Neural cell (in vitro differentiated cells): ENCODE data around the gene TAC4. TPM values are rescaled to one million over a fixed set of nuclear protein-coding genes. Genes with fewer than 3 reads are reported as not detected.

Experiments
- H2AFZ ChIP-seq: fragments of 200-600, 300-800 bp; sonication (generic), shearing (Covaris generic); 2 replicates; pipeline ENCODE4 v1.6.0; 2014; ENCODE audit warnings: low read depth, mild to moderate bottlenecking, antibody characterized with exemption, low read length, moderate library complexity
- H3F3A ChIP-seq: fragments of 200-600 bp; shearing (Covaris generic); 2 replicates; pipeline ENCODE4 v1.6.1; 2016; ENCODE audit warnings: mild to moderate bottlenecking, moderate library complexity, mixed read lengths, antibody characterized with exemption, low read length; ENCODE audit not compliant: insufficient read depth, poor library complexity, severe bottlenecking
- H3K27ac ChIP-seq: fragments of 200-600, 300-800 bp; sonication (generic), shearing (Covaris generic); 2 replicates; pipeline ENCODE4 v1.5.1; 2014; ENCODE audit warnings: mild to moderate bottlenecking, low read length, moderate library complexity
- H3K27me3 ChIP-seq: fragments of 300-800, 200-600 bp; sonication (generic), shearing (Covaris generic); 2 replicates; pipeline ENCODE4 v1.6.0; 2014; ENCODE audit warnings: mild to moderate bottlenecking, low read depth, low read length, moderate library complexity; ENCODE audit not compliant: insufficient read depth
- H3K36me3 ChIP-seq: fragments of 300-800, 200-600 bp; sonication (generic), shearing (Covaris generic); 2 replicates; pipeline ENCODE4 v1.5.1; 2014; ENCODE audit warnings: mild to moderate bottlenecking, antibody characterized with exemption, low read length, moderate library complexity; ENCODE audit not compliant: insufficient read depth
- H3K4me2 ChIP-seq: fragments of 300-800, 200-600 bp; sonication (generic), shearing (Covaris generic); 2 replicates; pipeline ENCODE4 v1.6.0; 2014; ENCODE audit warnings: mild to moderate bottlenecking, low read length
- H3K4me3 ChIP-seq: fragments of 300-800, 200-600 bp; sonication (generic), shearing (Covaris generic); 2 replicates; pipeline ENCODE4 v1.5.1; 2014; ENCODE audit warnings: mild to moderate bottlenecking, low read length, moderate library complexity
- H3K79me2 ChIP-seq: fragments of 200-600 bp; shearing (Covaris generic); replicated peaks from 2 replicates; pipeline ENCODE4 v1.6.0; 2014; ENCODE audit warnings: mild to moderate bottlenecking, low read length, moderate library complexity; ENCODE audit not compliant: insufficient read depth
- H3K9ac ChIP-seq: fragments of 300-800, 200-600 bp; sonication (generic), shearing (Covaris generic); 2 replicates; pipeline ENCODE4 v1.6.1; 2016; ENCODE audit warnings: mild to moderate bottlenecking, low read length, mixed read lengths
- H3K9me2 ChIP-seq: fragments of 200-600 bp; shearing (Covaris generic); 2 replicates; pipeline ENCODE4 v1.6.1; 2016; ENCODE audit warnings: mild to moderate bottlenecking, low read length, mixed read lengths; ENCODE audit not compliant: insufficient read depth
- H3K9me3 ChIP-seq: fragments of 200-600, 300-800 bp; sonication (generic), shearing (Covaris generic); 2 replicates; pipeline ENCODE4 v1.6.1; 2016; ENCODE audit warnings: mild to moderate bottlenecking, mixed run types, low read length, moderate library complexity, mixed read lengths
- H4K20me1 ChIP-seq: fragments of 200-600 bp; shearing (Covaris generic); 2 replicates; pipeline ENCODE4 v1.6.1; 2016; ENCODE audit warnings: mild to moderate bottlenecking, mixed run types; ENCODE audit not compliant: insufficient read depth
- CTCF ChIP-seq: fragments of 450-650 bp; IDR thresholded peaks from 2 replicates; pipeline ENCODE4 v1.5.1; 2014; ENCODE audit warnings: antibody characterized with exemption, mild to moderate bottlenecking, moderate library complexity; ENCODE audit not compliant: poor library complexity, severe bottlenecking
- EP300 ChIP-seq: fragments of 450-650 bp; conservative IDR thresholded peaks from 2 replicates; pipeline ENCODE4 v1.6.1; 2014; ENCODE audit warnings: antibody characterized with exemption, mild to moderate bottlenecking, moderate library complexity; ENCODE audit not compliant: poor library complexity, severe bottlenecking
- EZH2 ChIP-seq: fragments of 200-600, 300-800 bp; shearing (Covaris generic), sonication (generic); IDR thresholded peaks from 2 replicates; pipeline ENCODE4 v1.6.1; 2014; ENCODE audit warnings: antibody characterized with exemption, low read length, borderline replicate concordance, mild to moderate bottlenecking; ENCODE audit not compliant: insufficient read depth, poor library complexity, severe bottlenecking
- MXI1 ChIP-seq: fragments of 450-650 bp; conservative IDR thresholded peaks from 2 replicates; pipeline ENCODE4 v1.6.1; 2014; ENCODE audit warnings: antibody characterized with exemption, mild to moderate bottlenecking; ENCODE audit not compliant: poor library complexity, severe bottlenecking
- POLR2AphosphoS5 ChIP-seq: IDR thresholded peaks from 2 replicates; pipeline ENCODE4 v1.6.1; 2012
- RAD21 ChIP-seq: fragments of 450-650 bp; conservative IDR thresholded peaks from 2 replicates; pipeline ENCODE4 v1.6.1; 2014; ENCODE audit warnings: antibody characterized with exemption, mild to moderate bottlenecking, moderate library complexity
- SMC3 ChIP-seq: fragments of 450-650 bp; conservative IDR thresholded peaks from 2 replicates; pipeline ENCODE4 v1.6.1; 2014; ENCODE audit warnings: antibody characterized with exemption, mild to moderate bottlenecking, moderate library complexity; ENCODE audit not compliant: poor library complexity
- TAF1 ChIP-seq: IDR thresholded peaks from 2 replicates; pipeline ENCODE4 v1.6.1; 2012; ENCODE audit warnings: low read depth
- polyA plus RNA-seq: library from polyadenylated mRNA; depleted of rRNA; stranded (reverse); fragments of >200 nt; gene quantifications from 2 replicates; pipeline ENCODE4 v1.2.3, GENCODE V29; 2014
- TF ChIP-seq, protein P1 (sequence below): IDR thresholded peaks from 2 replicates; pipeline ENCODE4 v1.6.1; 2012; ENCODE audit warnings: borderline replicate concordance

TAC4 gene
- polyA plus RNA-seq, 1 donor from 2014 or later, result not detected

GRCh38 chr17:49858796-49859195, 10.9 kb upstream of the TAC4 start:
- Histone ChIP-seq H4K20me1 (no peaks in the 10 kb centered on the region), H3K27me3 (no peaks in the 10 kb centered on the region), H3K36me3 (no peaks in the 10 kb centered on the region), H3K79me2 (no peaks in the 10 kb centered on the region), H3F3A (no peaks in the 10 kb centered on the region), H3K9ac (no peak overlapping the region), H2AFZ (no peak overlapping the region), H3K4me2 (no peak overlapping the region), H3K4me3 (no peak overlapping the region), H3K9me3 (no peaks in the 10 kb centered on the region), H3K9me2 (no peaks in the 10 kb centered on the region), H3K27ac (no peak overlapping the region)
- TF ChIP-seq EZH2, result no peak
- no peak for TF ChIP-seq TAF1
- TF ChIP-seq, protein P1, sequence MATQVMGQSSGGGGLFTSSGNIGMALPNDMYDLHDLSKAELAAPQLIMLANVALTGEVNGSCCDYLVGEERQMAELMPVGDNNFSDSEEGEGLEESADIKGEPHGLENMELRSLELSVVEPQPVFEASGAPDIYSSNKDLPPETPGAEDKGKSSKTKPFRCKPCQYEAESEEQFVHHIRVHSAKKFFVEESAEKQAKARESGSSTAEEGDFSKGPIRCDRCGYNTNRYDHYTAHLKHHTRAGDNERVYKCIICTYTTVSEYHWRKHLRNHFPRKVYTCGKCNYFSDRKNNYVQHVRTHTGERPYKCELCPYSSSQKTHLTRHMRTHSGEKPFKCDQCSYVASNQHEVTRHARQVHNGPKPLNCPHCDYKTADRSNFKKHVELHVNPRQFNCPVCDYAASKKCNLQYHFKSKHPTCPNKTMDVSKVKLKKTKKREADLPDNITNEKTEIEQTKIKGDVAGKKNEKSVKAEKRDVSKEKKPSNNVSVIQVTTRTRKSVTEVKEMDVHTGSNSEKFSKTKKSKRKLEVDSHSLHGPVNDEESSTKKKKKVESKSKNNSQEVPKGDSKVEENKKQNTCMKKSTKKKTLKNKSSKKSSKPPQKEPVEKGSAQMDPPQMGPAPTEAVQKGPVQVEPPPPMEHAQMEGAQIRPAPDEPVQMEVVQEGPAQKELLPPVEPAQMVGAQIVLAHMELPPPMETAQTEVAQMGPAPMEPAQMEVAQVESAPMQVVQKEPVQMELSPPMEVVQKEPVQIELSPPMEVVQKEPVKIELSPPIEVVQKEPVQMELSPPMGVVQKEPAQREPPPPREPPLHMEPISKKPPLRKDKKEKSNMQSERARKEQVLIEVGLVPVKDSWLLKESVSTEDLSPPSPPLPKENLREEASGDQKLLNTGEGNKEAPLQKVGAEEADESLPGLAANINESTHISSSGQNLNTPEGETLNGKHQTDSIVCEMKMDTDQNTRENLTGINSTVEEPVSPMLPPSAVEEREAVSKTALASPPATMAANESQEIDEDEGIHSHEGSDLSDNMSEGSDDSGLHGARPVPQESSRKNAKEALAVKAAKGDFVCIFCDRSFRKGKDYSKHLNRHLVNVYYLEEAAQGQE, result no peak
- no peak for TF ChIP-seq SMC3
- TF ChIP-seq POLR2AphosphoS5, result no peak
- no peak for TF ChIP-seq CTCF
- TF ChIP-seq MXI1, result no peak
- no peak for TF ChIP-seq RAD21
- no peak for TF ChIP-seq EP300

GRCh38 chr17:49854126-49854525, 6.3 kb upstream of the TAC4 start:
- no peak overlapping the region for H2AFZ ChIP-seq
- no peaks in the 10 kb centered on the region for H3F3A ChIP-seq
- no peak overlapping the region for H3K4me2 ChIP-seq
- H3K27ac ChIP-seq, result no peak overlapping the region
- no peak overlapping the region for H3K9ac ChIP-seq
- H4K20me1 ChIP-seq, result no peaks in the 10 kb centered on the region
- TF ChIP-seq RAD21 (no peak), SMC3 (no peak), POLR2AphosphoS5 (no peak), EZH2 (no peak), MXI1 (no peak), EP300 (no peak), CTCF (no peak), TAF1 (no peak)
- TF ChIP-seq, protein P1, result no peak
- no peak overlapping the region for H3K4me3 ChIP-seq
- H3K9me3 ChIP-seq, result no peaks in the 10 kb centered on the region
- H3K9me2 ChIP-seq, result no peaks in the 10 kb centered on the region
- no peaks in the 10 kb centered on the region for H3K79me2 ChIP-seq
- peaks cover 33% of the 10 kb centered on the region for H3K27me3 ChIP-seq
- no peaks in the 10 kb centered on the region for H3K36me3 ChIP-seq
